Measurements from ENCODE around the gene GALNTL6.

GRCh38 chr4:172601195-172601594 lies 788.0 kb downstream of the GALNTL6 start:
- no peak for TF ChIP-seq CTCF (IDR thresholded peaks at IDR 0.05 in 2 of 3, conservative IDR thresholded peaks at IDR 0.05 in 1 of 3; ENCODE audit: borderline replicate concordance in 1 of 3, insufficient read depth in 1 of 3, low read depth in 2 of 3, low read length in 2 of 3)
- TF ChIP-seq JUND (IDR thresholded peaks at IDR 0.05) = no peak
- no peak for TF ChIP-seq ZBTB33 (IDR thresholded peaks at IDR 0.05; ENCODE audit: extremely low read depth, insufficient replicate concordance, low read length)
- TF ChIP-seq SRF (IDR thresholded peaks at IDR 0.05; ENCODE audit: low read depth) = no peak
- TF ChIP-seq ATF3 (IDR thresholded peaks at IDR 0.05) = no peak
- TF ChIP-seq EZH2 (IDR thresholded peaks at IDR 0.05) = no peak
- TF ChIP-seq RAD21 (IDR thresholded peaks at IDR 0.05; ENCODE audit: low read depth) = no peak
- TF ChIP-seq ZFX (IDR thresholded peaks at IDR 0.05) = no peak
- TF ChIP-seq POLR2A (IDR thresholded peaks at IDR 0.05; ENCODE audit: borderline replicate concordance, extremely low read depth, insufficient read depth, insufficient read length) = no peak
- no peak for TF ChIP-seq EZH2phosphoT487 (IDR thresholded peaks at IDR 0.05; ENCODE audit: borderline replicate concordance)
- TF ChIP-seq CEBPB (IDR thresholded peaks at IDR 0.05; ENCODE audit: low read depth) = no peak
- TF ChIP-seq POLR2AphosphoS5 (IDR thresholded peaks at IDR 0.05; ENCODE audit: low read depth, low read length) = no peak
